Heart left ventricle (tissue), 16 donors: ENCODE measurements around the gene NDOR1. TPM values are rescaled to one million over a fixed set of nuclear protein-coding genes. Genes with fewer than 3 reads are reported as not detected.

Experiments
- ATAC-seq, 4 donors: fragments of 200-7000 bp; cut with Tn5 transposase; one replicate each; pipeline ENCODE4 v1.9.1; 2020 to 2022; ENCODE audit warnings: moderate library complexity in 4 of 4, mild to moderate bottlenecking in 3 of 4, moderate number of reproducible peaks in 1 of 4
- DNase-seq, 5 donors: peaks; one replicate each; pipeline ENCODE4 v3.0.0-alpha.2; 2020
- H3K27ac ChIP-seq, 12 donors: fragments of 200-600 bp; sonication (generic) in 4 of 12; one replicate each; pipeline versions ENCODE4 v1.5.0 to v1.8.0; 2016 to 2022; ENCODE audit warnings: mild to moderate bottlenecking in 2 of 12
- H3K27me3 ChIP-seq, 9 donors: fragments of 200-600 bp; sonication (generic) in 2 of 9; one replicate each; pipeline versions ENCODE4 v1.5.1 to v1.8.0; 2016 to 2022; ENCODE audit warnings: mild to moderate bottlenecking in 3 of 9
- H3K36me3 ChIP-seq, 9 donors: fragments of 200-600 bp; sonication (generic) in 2 of 9; one replicate each; pipeline versions ENCODE4 v1.5.0 to v1.8.0; 2018 to 2022; ENCODE audit warnings: mild to moderate bottlenecking in 2 of 9
- H3K4me1 ChIP-seq, 12 donors: fragments of 200-600 bp; sonication (generic) in 4 of 12; one replicate each; pipeline versions ENCODE4 v1.5.0 to v1.8.0; 2016 to 2022; ENCODE audit warnings: mild to moderate bottlenecking in 3 of 12
- H3K4me3 ChIP-seq, 12 donors: fragments of 200-600 bp; sonication (generic) in 4 of 12; one replicate each; pipeline versions ENCODE4 v1.5.0 to v1.8.0; 2017 to 2022; ENCODE audit warnings: mild to moderate bottlenecking in 9 of 12, moderate library complexity in 4 of 12
- H3K9me3 ChIP-seq, 12 donors: fragments of 200-600 bp; sonication (generic) in 4 of 12; one replicate each; pipeline versions ENCODE4 v1.5.0 to v1.8.0; 2016 to 2022; ENCODE audit warnings: mild to moderate bottlenecking in 1 of 12
- POLR2A ChIP-seq, 2 donors: fragments of 450-650 bp; IDR thresholded peaks; one replicate each; pipeline ENCODE4 v1.6.1; 2017; ENCODE audit warnings: antibody characterized with exemption in 2 of 2, mild to moderate bottlenecking in 2 of 2, moderate library complexity in 2 of 2
- WGBS, 4 donors: extraction: QIAGEN DNeasy Blood & Tissue Kit in 2 of 4; methylation state at CpG; one replicate each; pipeline versions ENCODE4 v1.1.5 to v1.1.7; 2013 to 2018; 5-methylcytosine and 5-hydroxymethylcytosine counted together
- intact Hi-C, 10 donors: fragments of 100-400 bp; cut with DNase I; formaldehyde crosslinking; loops; one replicate each; pipeline versions ENCODE4 v1.11.1 to v1.14.2; 2022
- polyA plus RNA-seq, 2 donors: library from polyadenylated mRNA; stranded (reverse); fragments of 200-250 nt; gene quantifications; one replicate each; pipeline ENCODE4 v1.2.3, GENCODE V29; 2013
- total RNA-seq, 9 donors: library from RNA; depleted of rRNA in 2 of 9; stranded (reverse); fragments of >200 nt in 2 of 9; fragmentation: NEBNext Ultra II Directional in 3 of 9; extraction: Animal tissue kit (Norgen Biotek cat#: 25700) in 3 of 9; gene quantifications; one replicate each; pipeline versions ENCODE4 v1.1.0 to v1.2.4, GENCODE V29; 2016 to 2023
- TF ChIP-seq, protein P1 (sequence below), 12 donors: fragments of 200-600 bp; sonication (generic) in 4 of 12; IDR thresholded peaks; one replicate each; pipeline versions ENCODE4 v1.5.0 to v1.8.0; 2018 to 2022; ENCODE audit warnings: antibody characterized with exemption in 12 of 12, mild to moderate bottlenecking in 5 of 12
- donor health status: ischemic (EF 13 %, LVEDD 7.1; RV severe dilation, severe dysfunction).
- donor health status: healthy with polysubstance abuse.
- donor health status: DM: no; HTN: yes; CAD: no.
- donor health status: DM: no; HTN: no; CAD: no.
- donor health status: ischemic (EF 25% LVEDD 6.9; RV normal size, moderate dysfunction).
- donor health status: ischemic (EF 25% LVEDD 5.7; RV mildly dilated, moderate dysfunction).
- donor health status: healthy.
- donor health status: DM: yes; HTN: yes; CAD: no.
- donor health status: ischemic (EF 35%, LVEDD 5.7; RV mildly dilated, moderate dysfunction).
- donor health status: nonischemic (EF 11% LVEDD 7.7; RV severe dilation, severe dysfunction).
- donor health status: DM: yes; HTN: yes; CAD: no.
- donor health status: PGD.
- donor health status: ischemic (EF 29% LVEDD 5.4; RV normal size, mild dysfunction).
- donor health status: nonischemic (EF 23%, LVEDD 6.1; RV moderate dilation, normal function).

Gene NDOR1
- total and polyA plus RNA-seq, 11 donors: 4.5 to 9.6 (median 6.2) TPM

DNA sequence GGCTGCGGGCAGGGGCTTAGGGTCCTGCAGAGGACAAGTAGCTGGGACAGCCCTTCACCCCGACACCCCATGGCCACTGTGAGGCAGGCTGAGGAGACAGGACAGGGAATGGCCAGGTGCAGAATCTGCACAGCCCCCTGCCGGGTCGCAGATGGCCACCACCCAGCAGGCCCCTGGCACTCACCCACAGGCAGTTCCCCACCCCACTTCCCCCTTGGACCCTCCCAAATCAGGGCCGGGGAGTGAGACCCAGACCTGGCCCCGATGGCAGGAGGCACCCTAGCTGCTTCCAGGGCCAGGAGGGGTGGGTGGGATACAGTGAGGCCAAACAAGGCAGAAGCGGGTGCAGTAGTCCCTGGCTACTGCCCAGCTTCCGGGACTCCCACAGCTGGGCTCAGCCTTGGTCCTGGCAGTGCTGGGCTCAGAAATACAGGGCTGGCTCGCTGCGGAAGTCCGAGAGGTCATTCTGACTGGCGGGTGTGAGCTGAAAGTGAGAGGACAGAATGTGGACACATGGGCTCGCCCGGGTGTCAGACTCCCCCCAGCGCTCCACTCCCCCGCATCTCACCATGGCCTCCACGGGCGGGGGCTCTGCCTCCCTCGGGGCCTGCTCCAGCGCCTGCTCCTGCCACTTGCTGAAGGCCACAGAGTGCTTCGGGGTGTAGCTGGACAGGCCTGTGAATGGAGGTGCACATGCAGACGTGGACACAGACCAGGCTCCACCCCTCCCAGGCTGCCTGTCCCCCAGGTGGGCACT, 13.6 kb upstream of the NDOR1 start:
- Histone ChIP-seq H3K36me3 (peaks cover 0 to 35% (median 24%) of the 10 kb centered on the region in 9 donors), H3K4me1 (peaks cover 18 to 84% (median 59%) of the 10 kb centered on the region in 12 donors), H3K27ac (peak overlapping the region in 1 of 12 donors; percentile 98), H3K4me3 (no peak overlapping the region), H3K27me3 (no peaks in the 10 kb centered on the region), H3K9me3 (no peaks in the 10 kb centered on the region)
- TF ChIP-seq POLR2A (IDR thresholded peaks at IDR 0.05): no peak
- TF ChIP-seq, protein P1, sequence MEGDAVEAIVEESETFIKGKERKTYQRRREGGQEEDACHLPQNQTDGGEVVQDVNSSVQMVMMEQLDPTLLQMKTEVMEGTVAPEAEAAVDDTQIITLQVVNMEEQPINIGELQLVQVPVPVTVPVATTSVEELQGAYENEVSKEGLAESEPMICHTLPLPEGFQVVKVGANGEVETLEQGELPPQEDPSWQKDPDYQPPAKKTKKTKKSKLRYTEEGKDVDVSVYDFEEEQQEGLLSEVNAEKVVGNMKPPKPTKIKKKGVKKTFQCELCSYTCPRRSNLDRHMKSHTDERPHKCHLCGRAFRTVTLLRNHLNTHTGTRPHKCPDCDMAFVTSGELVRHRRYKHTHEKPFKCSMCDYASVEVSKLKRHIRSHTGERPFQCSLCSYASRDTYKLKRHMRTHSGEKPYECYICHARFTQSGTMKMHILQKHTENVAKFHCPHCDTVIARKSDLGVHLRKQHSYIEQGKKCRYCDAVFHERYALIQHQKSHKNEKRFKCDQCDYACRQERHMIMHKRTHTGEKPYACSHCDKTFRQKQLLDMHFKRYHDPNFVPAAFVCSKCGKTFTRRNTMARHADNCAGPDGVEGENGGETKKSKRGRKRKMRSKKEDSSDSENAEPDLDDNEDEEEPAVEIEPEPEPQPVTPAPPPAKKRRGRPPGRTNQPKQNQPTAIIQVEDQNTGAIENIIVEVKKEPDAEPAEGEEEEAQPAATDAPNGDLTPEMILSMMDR (IDR thresholded peaks at IDR 0.05): no peak
- ATAC-seq (no peak), DNase-seq (no peak)
- intact Hi-C loops: loop anchor here in 1 of 10 donors (5.0 kb wide), 1 partner anchor 35 kb away; the partner anchor contains the start of genes CYSRT1 and RNF224
- WGBS, 4 donors: 82 to 86% (median 84%) methylated on average over 18 to 22 of the region's 22 CpGs

DNA sequence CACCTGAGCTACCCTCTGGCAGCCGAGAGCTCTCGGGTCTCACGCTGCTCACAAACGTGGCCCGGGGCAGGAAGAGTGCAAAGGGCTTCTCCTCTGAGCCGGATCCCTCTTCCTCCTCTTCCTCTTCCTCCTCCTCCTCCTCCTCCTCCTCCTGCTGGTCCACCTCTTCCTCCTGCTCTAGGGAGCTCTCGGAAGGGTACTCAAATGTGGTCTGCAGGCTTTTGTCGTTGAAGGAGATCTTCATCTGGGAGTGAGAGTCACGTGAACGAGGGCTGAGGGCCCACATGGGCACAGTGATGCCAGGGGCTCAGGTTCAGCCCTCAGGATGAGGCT, 13.1 kb upstream of the NDOR1 start:
- Histone ChIP-seq H3K36me3 (peaks cover 0 to 30% (median 24%) of the 10 kb centered on the region in 9 donors), H3K27me3 (no peaks in the 10 kb centered on the region), H3K4me1 (peaks cover 15 to 84% (median 57%) of the 10 kb centered on the region in 12 donors), H3K9me3 (no peaks in the 10 kb centered on the region), H3K27ac (no peak overlapping the region), H3K4me3 (no peak overlapping the region)
- DNase-seq: no peak
- ATAC-seq: no peak
- 76 to 87% (median 81%) methylated on average over 8 to 10 of the region's 10 CpGs for WGBS, 4 donors
- intact Hi-C loops: loop anchor here in 1 of 10 donors (5.0 kb wide), 1 partner anchor 35 kb away; the partner anchor contains the start of genes CYSRT1 and RNF224
- TF ChIP-seq POLR2A (IDR thresholded peaks at IDR 0.05): no peak
- TF ChIP-seq, protein P1 (IDR thresholded peaks at IDR 0.05): no peak

DNA sequence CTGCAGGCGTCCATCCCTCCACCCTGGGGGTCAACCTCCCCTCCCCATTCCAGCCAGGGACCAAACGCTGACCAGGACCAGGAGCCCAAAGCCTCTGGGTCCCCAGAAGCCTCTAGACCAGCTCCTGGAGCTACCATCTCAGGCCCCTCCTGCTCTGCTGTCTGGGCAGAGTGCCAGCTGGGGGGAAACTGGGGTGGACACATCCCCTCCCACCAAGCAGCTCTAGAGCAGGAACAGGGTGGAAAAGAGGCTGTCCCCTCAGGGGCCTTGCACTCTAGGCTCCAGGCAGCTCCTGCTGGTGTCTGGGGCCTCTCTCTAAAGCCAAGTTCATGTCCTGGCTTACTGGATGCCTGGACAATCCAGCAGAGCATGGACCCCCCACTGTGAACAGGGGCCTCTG, 12.6 kb upstream of the NDOR1 start:
- 86 to 91% (median 87%) methylated on average over 2 of the region's 2 CpGs; no CpG with 5 or more reads in 1 of the 4 donors for WGBS, 4 donors
- ATAC-seq: no peak
- no peak for DNase-seq
- TF ChIP-seq POLR2A (IDR thresholded peaks at IDR 0.05): no peak
- TF ChIP-seq, protein P1 (IDR thresholded peaks at IDR 0.05): no peak
- Histone ChIP-seq H3K4me1 (peaks cover 11 to 84% (median 57%) of the 10 kb centered on the region in 12 donors), H3K36me3 (peaks cover 0 to 30% (median 24%) of the 10 kb centered on the region in 9 donors), H3K27ac (peak overlapping the region in 1 of 12 donors; percentile 89), H3K27me3 (no peaks in the 10 kb centered on the region), H3K9me3 (no peaks in the 10 kb centered on the region), H3K4me3 (no peak overlapping the region)
- intact Hi-C loops: loop anchor here in 1 of 10 donors (5.0 kb wide), 1 partner anchor 34 kb away; the partner anchor contains the start of genes CYSRT1 and RNF224

DNA sequence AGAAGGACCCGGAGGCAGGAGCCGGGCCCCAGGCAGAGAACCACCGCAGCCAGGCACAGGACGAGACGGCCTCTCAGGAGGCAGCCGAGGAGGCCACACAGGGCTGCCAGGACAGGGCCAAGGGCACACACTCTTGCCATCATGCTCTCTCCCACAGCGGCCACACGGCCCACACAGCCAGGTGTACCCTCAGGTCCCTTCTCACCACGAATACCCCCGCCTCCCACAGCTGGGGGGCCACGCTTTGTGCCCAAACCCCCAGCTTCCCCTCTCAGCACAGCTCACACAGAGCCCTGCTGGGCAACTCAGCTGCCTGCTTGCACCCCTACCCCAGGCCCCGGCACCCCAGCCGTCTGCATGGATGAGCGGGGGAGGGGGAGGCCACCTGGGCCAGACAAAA, 11.7 kb upstream of the NDOR1 start:
- WGBS, 4 donors: 81 to 90% (median 84%) methylated on average over 10 to 14 of the region's 14 CpGs
- ATAC-seq: no peak

More for the DNA sequence above, 11.7 kb upstream of the NDOR1 start:
- Histone ChIP-seq H3K27me3 (no peaks in the 10 kb centered on the region), H3K4me1 (peaks cover 11 to 90% (median 63%) of the 10 kb centered on the region in 12 donors), H3K36me3 (peaks cover 0 to 30% (median 24%) of the 10 kb centered on the region in 9 donors), H3K4me3 (peak overlapping the region in 2 of 12 donors; percentile 33 to 37), H3K9me3 (no peaks in the 10 kb centered on the region), H3K27ac (peak overlapping the region; percentile 26 to 89 (median 66))
- intact Hi-C loops: loop anchor here in 1 of 10 donors (5.0 kb wide), 1 partner anchor 34 kb away; the partner anchor contains the start of genes CYSRT1 and RNF224
- no peak for DNase-seq
- TF ChIP-seq, protein P1 (IDR thresholded peaks at IDR 0.05): no peak
